ENCODE measurements around the gene CHAF1A. TPM values are rescaled to one million over a fixed set of nuclear protein-coding genes. Genes with fewer than 3 reads are reported as not detected.

CHAF1A gene
- total RNA-seq (10 to 100 TPM in 1 of 2 experiments, 1 to 10 TPM in 1; 7.5 to 10.9 TPM), polyA plus RNA-seq (1 to 10 TPM; 1.7 to 2.4 (median 2.1) TPM), total RNA-seq (11.2 to 46.6 (median 17.9) reads per million in 6 experiments)

GRCh38 chr19:4402171-4403004 is at the start of gene CHAF1A:
Gene CHAF1A, plus strand, starts transcription at chr19:4402640. Its CDS starts 123 bp downstream, at chr19:4402763.
- Mint-ChIP-seq H3K27me3 (no peaks in the 10 kb centered on the region), H3K27ac (peak within 1 kb of the TSS; percentile 86 to 99 (median 98)), H3K36me3 (peaks cover 0 to 3% (median 0%) of the 10 kb centered on the region in 3 donors), H3K4me1 (peaks cover 21 to 53% (median 47%) of the 10 kb centered on the region in 4 donors), H3K9me3 (peaks cover 0 to 1% (median 0%) of the 10 kb centered on the region in 9 donors), H3K4me3 (peak within 1 kb of the TSS; percentile 79 to 97 (median 90))
- DNase-seq (peak; percentile 93 to 100 (median 99)), ATAC-seq (peak; percentile 91 to 92)
- POLR2A ChIA-PET: interaction anchor here (0.6 to 3.2 kb wide), 12 partner anchors 23 to 417 kb away, joined by 3 to 34 read pairs (median 4); partner anchors contain the start of genes EEF2, HDGFL2, MPND and UBXN6

GRCh38 chr19:4352701-4353121 is 49.7 kb upstream of the CHAF1A start:
- POLR2A ChIA-PET: interaction anchor here (0.6 to 2.1 kb wide), 10 partner anchors 9 to 298 kb away, joined by 3 to 21 read pairs (median 4); partner anchors contain the start of genes CHAF1A, FSD1, MPND and SH3GL1
- Mint-ChIP-seq H3K36me3 (peaks cover 0 to 7% (median 0%) of the 10 kb centered on the region in 3 donors), H3K27me3 (no peaks in the 10 kb centered on the region), H3K27ac (peak overlapping the region in 5 of 10 donors; percentile 48 to 74 (median 57)), H3K4me1 (peaks cover 1 to 6% (median 4%) of the 10 kb centered on the region in 4 donors), H3K4me3 (no peak overlapping the region), H3K9me3 (no peaks in the 10 kb centered on the region)
- ATAC-seq (peak; percentile 74 to 85), DNase-seq (peak; percentile 33 to 86 (median 64))

GRCh38 chr19:4354282-4354681 is 48.2 kb upstream of the CHAF1A start:
- no peak for DNase-seq
- Mint-ChIP-seq H3K4me1 (peaks cover 1 to 5% (median 4%) of the 10 kb centered on the region in 4 donors), H3K9me3 (no peaks in the 10 kb centered on the region), H3K36me3 (no peaks in the 10 kb centered on the region), H3K4me3 (no peak overlapping the region), H3K27me3 (no peaks in the 10 kb centered on the region), H3K27ac (no peak overlapping the region)
- ATAC-seq: no peak
- POLR2A ChIA-PET: no interaction called here

GRCh38 chr19:4354897-4355296 is 47.5 kb upstream of the CHAF1A start:
- DNase-seq (no peak), ATAC-seq (no peak)
- Mint-ChIP-seq H3K36me3 (no peaks in the 10 kb centered on the region), H3K27me3 (no peaks in the 10 kb centered on the region), H3K27ac (peak overlapping the region in 1 of 10 donors; percentile 44), H3K4me1 (peaks cover 1 to 5% (median 2%) of the 10 kb centered on the region in 4 donors), H3K4me3 (no peak overlapping the region), H3K9me3 (no peaks in the 10 kb centered on the region)
- POLR2A ChIA-PET: no interaction called here

- ATAC-seq: no peak
- peaks cover 0 to 6% (median 0%) of the 10 kb centered on the region in 3 donors for H3K36me3 Mint-ChIP-seq
These were observed 45.2 kb upstream of the CHAF1A start for GRCh38 chr19:4357095-4357797.

GRCh38 chr19:4357921-4358326 is 44.5 kb upstream of the CHAF1A start:
- peaks cover 0 to 9% (median 0%) of the 10 kb centered on the region in 3 donors for H3K36me3 Mint-ChIP-seq
- H3K4me1 Mint-ChIP-seq: peaks cover 0 to 3% (median under 1%) of the 10 kb centered on the region in 4 donors
- H3K27ac Mint-ChIP-seq: peak overlapping the region in 1 of 10 donors; percentile 22
- no peaks in the 10 kb centered on the region for H3K9me3 Mint-ChIP-seq
- no peak overlapping the region for H3K4me3 Mint-ChIP-seq
- POLR2A ChIA-PET: interaction anchor here (2.4 kb wide), 1 partner anchor 15 kb away, joined by 7 read pairs; the partner anchor contains the start of gene MPND
- H3K27me3 Mint-ChIP-seq: no peaks in the 10 kb centered on the region
- ATAC-seq (no peak), DNase-seq (no peak)

More at GRCh38 chr19:4357095-4357797, 45.2 kb upstream of the CHAF1A start:
- Mint-ChIP-seq H3K9me3 (no peaks in the 10 kb centered on the region), H3K27ac (no peak overlapping the region), H3K4me1 (peaks cover 1 to 5% (median 3%) of the 10 kb centered on the region in 4 donors), H3K27me3 (no peaks in the 10 kb centered on the region), H3K4me3 (no peak overlapping the region)
- DNase-seq: peak in 1 of 10 donors; percentile 60
- POLR2A ChIA-PET: interaction anchor here (2.4 kb wide), 1 partner anchor 14 kb away, joined by 7 read pairs; the partner anchor contains the start of gene MPND

- H3K36me3 Mint-ChIP-seq: peaks cover 0 to 9% (median 0%) of the 10 kb centered on the region in 3 donors
- DNase-seq: no peak
- no peak for ATAC-seq
- no peaks in the 10 kb centered on the region for H3K27me3 Mint-ChIP-seq
- POLR2A ChIA-PET: interaction anchor here (1.6 to 2.4 kb wide), 2 partner anchors 11 to 16 kb away, joined by 6 to 7 read pairs; partner anchors contain the start of gene MPND
- H3K4me3 Mint-ChIP-seq: no peak overlapping the region
- H3K9me3 Mint-ChIP-seq: no peaks in the 10 kb centered on the region
- H3K27ac Mint-ChIP-seq: peak overlapping the region in 4 of 10 donors; percentile 17 to 46 (median 34)
- peaks cover 0 to 3% (median 0%) of the 10 kb centered on the region in 4 donors for H3K4me1 Mint-ChIP-seq
These were observed 43.5 kb upstream of the CHAF1A start for GRCh38 chr19:4358709-4359626.

- Mint-ChIP-seq H3K27me3 (no peaks in the 10 kb centered on the region), H3K27ac (no peak overlapping the region), H3K36me3 (peaks cover 0 to 12% (median 0%) of the 10 kb centered on the region in 3 donors), H3K4me3 (no peak overlapping the region), H3K4me1 (peaks cover 0 to 3% (median 0%) of the 10 kb centered on the region in 4 donors), H3K9me3 (no peaks in the 10 kb centered on the region)
- DNase-seq: peak in 1 of 10 donors; percentile 45
- no peak for ATAC-seq
- POLR2A ChIA-PET: interaction anchor here (1.6 to 2.4 kb wide), 2 partner anchors 10 to 17 kb away, joined by 6 to 7 read pairs; partner anchors contain the start of gene MPND
These were observed 42.8 kb upstream of the CHAF1A start for GRCh38 chr19:4359627-4360000.

GRCh38 chr19:4360081-4360569 is 42.3 kb upstream of the CHAF1A start:
- no peaks in the 10 kb centered on the region for H3K9me3 Mint-ChIP-seq
- POLR2A ChIA-PET: interaction anchor here (1.6 kb wide), 1 partner anchor 10 kb away, joined by 6 read pairs; no protein-coding TSS in a partner anchor
- no peak for ATAC-seq
- DNase-seq: no peak
- peaks cover 0 to 3% (median 0%) of the 10 kb centered on the region in 4 donors for H3K4me1 Mint-ChIP-seq
- peaks cover 0 to 12% (median 0%) of the 10 kb centered on the region in 3 donors for H3K36me3 Mint-ChIP-seq
- H3K27me3 Mint-ChIP-seq: no peaks in the 10 kb centered on the region
- peak overlapping the region in 1 of 10 donors; percentile 53 for H3K27ac Mint-ChIP-seq
- H3K4me3 Mint-ChIP-seq: no peak overlapping the region

GRCh38 chr19:4360641-4361151 is 41.7 kb upstream of the CHAF1A start:
- Mint-ChIP-seq H3K9me3 (no peaks in the 10 kb centered on the region), H3K27me3 (no peaks in the 10 kb centered on the region), H3K27ac (peak overlapping the region in 1 of 10 donors; percentile 53), H3K36me3 (peaks cover 0 to 12% (median 0%) of the 10 kb centered on the region in 3 donors), H3K4me3 (no peak overlapping the region), H3K4me1 (peaks cover 0 to 3% (median 0%) of the 10 kb centered on the region in 4 donors)
- ATAC-seq (no peak), DNase-seq (no peak)
- POLR2A ChIA-PET: no interaction called here
